ENCODE data around the gene CHRM2. TPM values are rescaled to one million over a fixed set of nuclear protein-coding genes. Genes with fewer than 3 reads are reported as not detected.

CHRM2 gene
- total and polyA plus RNA-seq, 2 of the 8 experiments (the other 6 are each of a cell fraction or from before 2014, with no cell fraction given), result 0.17 to 0.32 TPM

DNA sequence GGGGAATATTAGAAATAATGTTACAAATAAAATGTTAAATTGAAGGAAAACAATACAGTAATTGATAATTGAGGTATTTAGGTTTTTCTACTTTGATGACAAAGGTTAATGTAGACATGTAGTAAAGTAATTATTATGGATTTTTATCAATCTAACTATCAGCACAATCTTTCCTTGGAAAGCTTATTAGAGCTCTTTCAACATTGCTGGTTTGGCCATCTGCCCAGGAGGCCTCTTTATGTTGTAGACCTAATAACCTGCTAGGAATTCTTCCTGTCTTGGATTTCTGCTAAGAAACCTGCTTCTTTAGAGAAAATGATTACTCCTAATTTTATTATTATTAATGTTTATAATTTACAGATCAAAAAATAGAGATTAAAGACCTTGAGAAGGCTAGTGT, 78.9 kb downstream of the CHRM2 start:
- Histone ChIP-seq H2BK20ac (ENCODE audit: low read length) (no peak overlapping the region), H3K23ac (ENCODE audit: insufficient read length) (no peak overlapping the region), H3K79me1 (ENCODE audit: low read depth, low read length) (no peaks in the 10 kb centered on the region), H3K27me3 (replicated peaks in 1 of 4; ENCODE audit: control insufficient read depth in 3 of 4, extremely low read depth in 1 of 4, insufficient read depth in 3 of 4, low read length in 3 of 4) (no peaks in the 10 kb centered on the region), H2AFZ (ENCODE audit: low read length) (no peak overlapping the region), H3K14ac (ENCODE audit: insufficient read length) (no peak overlapping the region), H2BK15ac (ENCODE audit: low read length) (no peak overlapping the region), H4K8ac (ENCODE audit: extremely low read depth, insufficient read depth, low read length) (no peak overlapping the region), H3K9me3 (ENCODE audit: insufficient read depth in 2 of 2, low read depth in 1 of 2, low read length in 1 of 2) (no peaks in the 10 kb centered on the region), H2BK12ac (ENCODE audit: low read depth, low read length) (no peak overlapping the region), H3K4ac (replicated peaks; ENCODE audit: insufficient read length, low read depth, low read length) (no peak overlapping the region), H3K23me2 (ENCODE audit: low read depth, low read length) (no peaks in the 10 kb centered on the region), H2BK5ac (ENCODE audit: low read depth, low read length) (no peak overlapping the region), H3K56ac (replicated peaks; ENCODE audit: insufficient read length, low read depth, low read length) (no peak overlapping the region), H3K4me2 (ENCODE audit: insufficient read depth in 1 of 2, low read depth in 2 of 2, low read length in 2 of 2) (no peak overlapping the region), H3K18ac (ENCODE audit: extremely low read depth, low read length) (no peak overlapping the region), H3K4me1 (replicated peaks in 1 of 4; ENCODE audit: control insufficient read depth in 3 of 4, insufficient read depth in 4 of 4, low read length in 3 of 4) (peaks cover 0 to 3% (median under 1%) of the 10 kb centered on the region in 4 experiments; a peak in 3 of 7 replicates), H3K27ac (ENCODE audit: low read depth, low read length) (no peak overlapping the region), H3K4me3 (ENCODE audit: extremely low read depth in 1 of 4, insufficient read depth in 2 of 4, low read depth in 3 of 4, low read length in 4 of 4) (no peak overlapping the region), H3K9ac (replicated peaks in 1 of 4; ENCODE audit: extremely low read depth in 1 of 4, low read depth in 3 of 4, low read length in 3 of 4) (no peak overlapping the region), H3K36me3 (ENCODE audit: control insufficient read depth in 2 of 4, insufficient read depth in 4 of 4, low read length in 3 of 4) (no peaks in the 10 kb centered on the region), H4K20me1 (replicated peaks in 1 of 2; ENCODE audit: control insufficient read depth in 1 of 2, insufficient read depth in 2 of 2, low read length in 2 of 2) (no peaks in the 10 kb centered on the region), H3K79me2 (ENCODE audit: control insufficient read depth in 1 of 2, insufficient read depth in 2 of 2, low read length in 2 of 2) (no peaks in the 10 kb centered on the region), H4K91ac (replicated peaks; ENCODE audit: insufficient read length, low read length) (no peak overlapping the region), H2AK5ac (ENCODE audit: low read depth, low read length) (no peak overlapping the region), H2BK120ac (replicated peaks; ENCODE audit: low read depth, low read length) (no peak overlapping the region), H4K5ac (ENCODE audit: insufficient read length, low read depth, low read length) (no peak overlapping the region)
- TF ChIP-seq RBBP5 (IDR thresholded peaks at IDR 0.05; ENCODE audit: borderline replicate concordance, low read depth, low read length) (no peak), TAF1 (IDR thresholded peaks at IDR 0.05; ENCODE audit: low read depth, low read length) (no peak), RFX5 (IDR thresholded peaks at IDR 0.05; ENCODE audit: borderline replicate concordance, low read depth, low read length) (no peak), TCF12 (IDR thresholded peaks at IDR 0.05; ENCODE audit: low read depth, low read length) (no peak), RAD21 (IDR thresholded peaks at IDR 0.05 in 1 of 2, conservative IDR thresholded peaks at IDR 0.05 in 1 of 2; ENCODE audit: low read depth in 2 of 2, low read length in 2 of 2) (no peak), JUN (IDR thresholded peaks at IDR 0.05; ENCODE audit: low read depth, low read length) (no peak), CBX5 (IDR thresholded peaks at IDR 0.05; ENCODE audit: low read depth, low read length) (no peak), SIX5 (IDR thresholded peaks at IDR 0.05; ENCODE audit: low read depth, low read length) (no peak), KDM1A (IDR thresholded peaks at IDR 0.05; ENCODE audit: borderline replicate concordance, low read length) (no peak)
- POLR2A ChIA-PET (ENCODE audit: partially characterized antibody), result no interaction called here
- FAIRE-seq (no peak), DNase-seq (ENCODE audit: low read depth in 1 of 2, low spot score in 2 of 2) (no peak)
- CTCF ChIA-PET (ENCODE audit: partially characterized antibody), result no interaction called here

Data from H1 (cell line).